ENCODE results near the gene MTHFD1L. TPM values are rescaled to one million over a fixed set of nuclear protein-coding genes. Genes with fewer than 3 reads are reported as not detected.

Gene MTHFD1L
- total RNA-seq, 1 donor from 2014 or later = 32.5 TPM

DNA sequence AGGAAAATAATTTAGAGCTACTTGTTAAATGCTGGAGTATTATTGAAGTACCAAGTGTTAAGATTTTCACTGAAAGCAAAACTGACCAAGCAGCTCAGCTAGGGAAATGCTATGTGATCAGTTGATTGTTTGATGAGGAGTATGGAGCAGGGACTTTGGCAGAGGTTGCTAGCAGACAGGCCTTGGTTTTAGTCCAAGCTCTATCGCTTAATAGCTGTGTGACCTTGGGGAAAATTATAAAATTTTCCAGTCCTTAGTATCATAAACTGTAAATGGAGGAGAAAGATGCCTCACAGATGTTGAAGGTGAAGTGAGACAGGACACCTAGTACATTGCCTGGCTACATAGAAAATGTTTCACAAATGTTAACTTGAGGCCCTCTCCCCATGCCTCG, 136.6 kb downstream of the MTHFD1L start:
- no peaks in the 10 kb centered on the region for H4K20me1 ChIP-seq (ENCODE audit: low read depth)
- H3K79me2 ChIP-seq (ENCODE audit: low read depth) = no peaks in the 10 kb centered on the region
- Mint-ChIP-seq H3K27ac (no peak overlapping the region), H3K9me3 (no peaks in the 10 kb centered on the region), H3K4me3 (no peak overlapping the region), H3K27me3 (ENCODE audit: insufficient read depth, low read depth) (peaks cover 2% of the 10 kb centered on the region), H3K4me1 (peaks cover 12% of the 10 kb centered on the region), H3K36me3 (peaks cover 3% of the 10 kb centered on the region)
- H3K4me1 ChIP-seq = peaks cover under 1% of the 10 kb centered on the region
- H3K27ac ChIP-seq = no peak overlapping the region
- no peak for DNase-seq (ENCODE audit: low spot score)
- no peak overlapping the region for H3K4me2 ChIP-seq
- no peak overlapping the region for H3K9ac ChIP-seq
- H3K36me3 ChIP-seq = no peaks in the 10 kb centered on the region
- H2AFZ ChIP-seq (replicated peaks) = no peak overlapping the region
- TF ChIP-seq EZH2phosphoT487 (IDR thresholded peaks at IDR 0.05) (no peak), EZH2 (IDR thresholded peaks at IDR 0.05) (no peak)
- TF ChIP-seq, protein P1, sequence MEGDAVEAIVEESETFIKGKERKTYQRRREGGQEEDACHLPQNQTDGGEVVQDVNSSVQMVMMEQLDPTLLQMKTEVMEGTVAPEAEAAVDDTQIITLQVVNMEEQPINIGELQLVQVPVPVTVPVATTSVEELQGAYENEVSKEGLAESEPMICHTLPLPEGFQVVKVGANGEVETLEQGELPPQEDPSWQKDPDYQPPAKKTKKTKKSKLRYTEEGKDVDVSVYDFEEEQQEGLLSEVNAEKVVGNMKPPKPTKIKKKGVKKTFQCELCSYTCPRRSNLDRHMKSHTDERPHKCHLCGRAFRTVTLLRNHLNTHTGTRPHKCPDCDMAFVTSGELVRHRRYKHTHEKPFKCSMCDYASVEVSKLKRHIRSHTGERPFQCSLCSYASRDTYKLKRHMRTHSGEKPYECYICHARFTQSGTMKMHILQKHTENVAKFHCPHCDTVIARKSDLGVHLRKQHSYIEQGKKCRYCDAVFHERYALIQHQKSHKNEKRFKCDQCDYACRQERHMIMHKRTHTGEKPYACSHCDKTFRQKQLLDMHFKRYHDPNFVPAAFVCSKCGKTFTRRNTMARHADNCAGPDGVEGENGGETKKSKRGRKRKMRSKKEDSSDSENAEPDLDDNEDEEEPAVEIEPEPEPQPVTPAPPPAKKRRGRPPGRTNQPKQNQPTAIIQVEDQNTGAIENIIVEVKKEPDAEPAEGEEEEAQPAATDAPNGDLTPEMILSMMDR (IDR thresholded peaks at IDR 0.05) = no peak
- H3K4me3 ChIP-seq = no peak overlapping the region
- H3K9me3 ChIP-seq (ENCODE audit: low read depth) = no peaks in the 10 kb centered on the region
- H3K27me3 ChIP-seq = no peaks in the 10 kb centered on the region
- H3F3A ChIP-seq (ENCODE audit: low read depth) = no peaks in the 10 kb centered on the region

DNA sequence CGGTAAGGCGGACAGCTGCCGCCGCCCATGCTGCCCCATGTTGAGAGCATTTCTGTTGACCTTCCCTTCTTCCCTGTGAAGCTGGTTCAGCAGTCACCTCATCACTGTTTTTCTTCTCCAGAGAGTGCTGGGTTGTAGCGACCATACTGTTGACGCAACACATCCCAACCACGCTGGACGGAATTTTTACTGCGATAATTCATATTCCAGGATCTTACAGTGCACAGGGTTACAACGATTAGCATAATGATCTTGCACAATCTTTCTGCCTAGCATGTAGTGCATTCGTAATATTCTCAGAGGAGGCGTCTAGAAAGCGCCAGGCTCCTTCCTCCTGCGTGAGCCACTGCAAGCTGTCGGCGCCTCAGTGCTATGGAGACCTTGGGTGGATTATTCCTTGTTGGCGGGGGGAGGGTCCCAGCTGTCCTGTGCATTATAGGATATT, 137.0 kb downstream of the MTHFD1L start:
- H3K27me3 Mint-ChIP-seq (ENCODE audit: insufficient read depth, low read depth) = peaks cover 2% of the 10 kb centered on the region
- Histone ChIP-seq H3K79me2 (ENCODE audit: low read depth) (no peaks in the 10 kb centered on the region), H3K4me3 (no peak overlapping the region), H4K20me1 (ENCODE audit: low read depth) (no peaks in the 10 kb centered on the region), H3F3A (ENCODE audit: low read depth) (no peaks in the 10 kb centered on the region), H3K27ac (no peak overlapping the region), H3K9me3 (ENCODE audit: low read depth) (no peaks in the 10 kb centered on the region), H3K9ac (no peak overlapping the region), H2AFZ (replicated peaks) (no peak overlapping the region), H3K4me2 (no peak overlapping the region), H3K4me1 (peaks cover 4% of the 10 kb centered on the region), H3K36me3 (no peaks in the 10 kb centered on the region), H3K27me3 (no peaks in the 10 kb centered on the region)
- DNase-seq (ENCODE audit: low spot score) = no peak
- no peak overlapping the region for H3K27ac Mint-ChIP-seq
- peaks cover 3% of the 10 kb centered on the region for H3K36me3 Mint-ChIP-seq
- H3K9me3 Mint-ChIP-seq = no peaks in the 10 kb centered on the region
- peaks cover 12% of the 10 kb centered on the region for H3K4me1 Mint-ChIP-seq
- no peak overlapping the region for H3K4me3 Mint-ChIP-seq
- TF ChIP-seq, protein P1 (IDR thresholded peaks at IDR 0.05) = no peak
- TF ChIP-seq EZH2phosphoT487 (IDR thresholded peaks at IDR 0.05) = no peak
- TF ChIP-seq EZH2 (IDR thresholded peaks at IDR 0.05) = no peak

DNA sequence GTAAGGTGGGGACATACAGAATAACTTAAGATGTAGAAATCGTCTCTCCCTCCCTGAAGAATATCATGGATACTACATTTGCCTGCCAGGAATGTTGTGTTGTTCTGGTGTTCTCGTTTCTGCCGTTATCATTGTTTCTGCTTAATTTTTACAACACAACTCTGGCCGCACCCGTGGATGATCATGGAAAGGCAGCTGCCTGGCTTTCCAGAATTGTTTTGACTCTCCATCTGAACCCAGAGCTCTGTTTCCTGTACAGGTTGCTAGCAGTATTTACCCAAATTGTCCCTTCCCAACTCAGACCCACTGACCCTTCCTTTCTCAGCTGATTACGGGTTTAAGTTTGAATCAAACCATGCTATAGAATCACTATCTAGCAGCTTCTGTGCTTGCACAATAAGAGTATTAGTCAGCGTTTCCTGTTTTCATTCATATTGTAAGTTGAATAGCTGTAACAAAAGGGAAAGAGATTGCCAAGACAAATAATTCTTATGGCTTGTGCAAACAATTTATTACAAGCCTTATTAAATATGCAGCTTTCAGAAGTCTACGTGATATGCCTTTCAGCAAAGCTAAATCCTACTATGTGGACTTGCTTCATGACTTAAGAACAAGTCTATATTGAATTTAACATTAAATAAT, 139.0 kb downstream of the MTHFD1L start:
- Histone ChIP-seq H3K4me2 (no peak overlapping the region), H3K9ac (no peak overlapping the region)
- no peaks in the 10 kb centered on the region for H3K9me3 Mint-ChIP-seq

More for the DNA sequence above, 139.0 kb downstream of the MTHFD1L start:
- H3K27ac ChIP-seq = no peak overlapping the region
- H4K20me1 ChIP-seq (ENCODE audit: low read depth) = no peaks in the 10 kb centered on the region
- H2AFZ ChIP-seq (replicated peaks) = no peak overlapping the region
- no peaks in the 10 kb centered on the region for H3K27me3 ChIP-seq
- H3K79me2 ChIP-seq (ENCODE audit: low read depth) = no peaks in the 10 kb centered on the region
- no peak overlapping the region for H3K4me3 ChIP-seq
- no peaks in the 10 kb centered on the region for H3F3A ChIP-seq (ENCODE audit: low read depth)
- peaks cover 9% of the 10 kb centered on the region for H3K4me1 ChIP-seq
- Mint-ChIP-seq H3K36me3 (peaks cover 3% of the 10 kb centered on the region), H3K4me3 (no peak overlapping the region), H3K27me3 (ENCODE audit: insufficient read depth, low read depth) (peaks cover 2% of the 10 kb centered on the region), H3K4me1 (peaks cover 14% of the 10 kb centered on the region), H3K27ac (no peak overlapping the region)
- no peak for TF ChIP-seq EZH2phosphoT487 (IDR thresholded peaks at IDR 0.05)
- no peak for TF ChIP-seq EZH2 (IDR thresholded peaks at IDR 0.05)
- TF ChIP-seq, protein P1 (IDR thresholded peaks at IDR 0.05) = no peak
- no peaks in the 10 kb centered on the region for H3K9me3 ChIP-seq (ENCODE audit: low read depth)
- no peaks in the 10 kb centered on the region for H3K36me3 ChIP-seq
- DNase-seq (ENCODE audit: low spot score) = no peak
